H1 (cell line): ENCODE data around the gene SRRT. TPM values are rescaled to one million over a fixed set of nuclear protein-coding genes. Genes with fewer than 3 reads are reported as not detected.

Experiments
- CTBP2 ChIP-seq: IDR thresholded peaks from 2 replicates; pipeline ENCODE4 v1.7.0; 2011; ENCODE audit warnings: borderline replicate concordance, mild to moderate bottlenecking, moderate library complexity, mixed read lengths, low read length; ENCODE audit not compliant: insufficient read depth, insufficient read length
- RFX5 ChIP-seq: IDR thresholded peaks from 2 replicates; pipeline ENCODE4 v1.6.1; 2011; ENCODE audit warnings: low read depth, low read length, improper control_type of control experiment, borderline replicate concordance
- TAF7 ChIP-seq: optimal IDR thresholded peaks from 2 replicates; pipeline ENCODE3; 2011; ENCODE audit warnings: low read depth, mild to moderate bottlenecking, inconsistent platforms, low read length, moderate library complexity, borderline replicate concordance
- polyA plus RNA-seq, 7 experiments: library from polyadenylated mRNA; depleted of rRNA in 3 of 7; stranded (reverse) in 5 of 7; unstranded in 2 of 7; fragments of >200 nt in 5 of 7; fragments of 200-250 nt in 2 of 7; gene quantifications; 1 replicate in 5 of 7; 2 replicates in 1 of 7; 4 replicates in 1 of 7; pipeline versions ENCODE4 v1.2.1 to v1.2.3, GENCODE V29; 2011 to 2013; ENCODE audit warnings: missing spikeins in 2 of 7, mixed read lengths in 2 of 7
- total RNA-seq: library from RNA; stranded (reverse); fragmentation: NEBNext Ultra II Directional; extraction: Animal tissue kit (Norgen Biotek cat#: 25700); gene quantifications from 2 replicates; pipeline ENCODE4 v1.2.1, GENCODE V29; 2021
- TF ChIP-seq, protein P1 (sequence below), 3 experiments: IDR thresholded peaks; 1 replicate in 2 of 3; 2 replicates in 1 of 3; pipeline versions ENCODE4 v1.5.1 to v1.6.1; 2011; ENCODE audit warnings: low read length in 3 of 3, mild to moderate bottlenecking in 3 of 3, inconsistent platforms in 2 of 3, low read depth in 1 of 3, moderate library complexity in 1 of 3; ENCODE audit not compliant: insufficient read depth in 1 of 3; ENCODE audit errors: control extremely low read depth in 1 of 3

SRRT gene
- total and polyA plus RNA-seq, 2 of the 8 experiments (the other 6 are each of a cell fraction or from before 2014, with no cell fraction given), result 66.7 to 237 TPM

DNA sequence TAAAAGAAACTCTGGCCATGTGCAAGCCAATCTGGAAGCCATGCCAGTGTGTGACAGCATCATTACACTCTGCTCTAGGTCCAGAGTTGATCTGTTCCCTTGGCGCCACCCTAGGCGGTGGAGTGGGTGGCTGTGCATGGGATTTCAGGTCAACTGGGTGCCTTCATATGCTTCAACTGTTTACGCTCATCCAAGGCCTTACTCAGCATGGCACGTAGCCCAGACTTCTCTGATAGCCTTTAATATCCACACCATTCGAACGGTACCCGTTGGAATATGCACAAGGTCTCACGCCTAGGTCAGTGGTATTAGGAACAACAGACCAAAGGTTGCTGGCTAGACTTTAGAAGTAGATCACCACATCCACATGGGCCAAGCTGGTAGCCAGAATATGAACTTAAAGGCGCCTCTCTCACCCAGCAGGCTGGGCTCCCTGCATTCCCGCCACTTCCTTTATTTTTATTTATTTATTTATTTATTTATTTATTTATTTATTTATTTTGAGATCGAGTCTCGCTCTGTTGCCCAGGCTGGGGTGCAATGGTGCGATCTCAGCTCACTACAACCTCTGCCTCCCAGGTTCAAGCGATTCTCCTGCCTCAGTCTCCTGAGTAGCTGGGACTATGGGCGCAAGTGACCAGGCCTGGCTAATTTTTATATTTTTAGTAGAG lies 39.4 kb downstream of the SRRT start (continued):
- TF ChIP-seq, protein P1, sequence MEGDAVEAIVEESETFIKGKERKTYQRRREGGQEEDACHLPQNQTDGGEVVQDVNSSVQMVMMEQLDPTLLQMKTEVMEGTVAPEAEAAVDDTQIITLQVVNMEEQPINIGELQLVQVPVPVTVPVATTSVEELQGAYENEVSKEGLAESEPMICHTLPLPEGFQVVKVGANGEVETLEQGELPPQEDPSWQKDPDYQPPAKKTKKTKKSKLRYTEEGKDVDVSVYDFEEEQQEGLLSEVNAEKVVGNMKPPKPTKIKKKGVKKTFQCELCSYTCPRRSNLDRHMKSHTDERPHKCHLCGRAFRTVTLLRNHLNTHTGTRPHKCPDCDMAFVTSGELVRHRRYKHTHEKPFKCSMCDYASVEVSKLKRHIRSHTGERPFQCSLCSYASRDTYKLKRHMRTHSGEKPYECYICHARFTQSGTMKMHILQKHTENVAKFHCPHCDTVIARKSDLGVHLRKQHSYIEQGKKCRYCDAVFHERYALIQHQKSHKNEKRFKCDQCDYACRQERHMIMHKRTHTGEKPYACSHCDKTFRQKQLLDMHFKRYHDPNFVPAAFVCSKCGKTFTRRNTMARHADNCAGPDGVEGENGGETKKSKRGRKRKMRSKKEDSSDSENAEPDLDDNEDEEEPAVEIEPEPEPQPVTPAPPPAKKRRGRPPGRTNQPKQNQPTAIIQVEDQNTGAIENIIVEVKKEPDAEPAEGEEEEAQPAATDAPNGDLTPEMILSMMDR (IDR thresholded peaks at IDR 0.05; ENCODE audit: control extremely low read depth in 1 of 3, insufficient read depth in 1 of 3, low read depth in 1 of 3, low read length in 3 of 3), result no peak
- TF ChIP-seq CTBP2, result no peak
- no peak for TF ChIP-seq TAF7
- TF ChIP-seq RFX5, result no peak
